A673 (cell line): ENCODE data around the gene DAPL1.
"Not testable (repeated sequence)": the region's sequence is repeated elsewhere in the genome, so short reads cannot be mapped to it uniquely, and the experiment has no call there.

ENCODE experiments used
- CTCF ChIP-seq: fragments of 300-800, 200-600 bp; sonication (generic); conservative IDR thresholded peaks from 2 replicates; pipeline ENCODE4 v1.5.1; 2017; ENCODE audit warnings: low read depth, mild to moderate bottlenecking, antibody characterized with exemption, low read length, moderate library complexity, mixed read lengths
- EZH2 ChIP-seq: fragments of 200-600 bp; sonication (generic); IDR thresholded peaks from 2 replicates; pipeline ENCODE4 v1.6.1; 2017; ENCODE audit warnings: borderline replicate concordance, low read depth, mild to moderate bottlenecking, mixed read lengths, antibody characterized with exemption, low read length; ENCODE audit not compliant: poor library complexity, severe bottlenecking

GRCh38 chr2:158865469-158865868 is 70.4 kb downstream of the DAPL1 start:
- TF ChIP-seq CTCF, EZH2: not testable (repeated sequence)
